Activated CD4-positive, alpha-beta T cell treated with anti-CD3 and anti-CD28 coated beads for 36 hours (primary cell): Measurements from ENCODE around the gene FXYD1. TPM values are rescaled to one million over a fixed set of nuclear protein-coding genes. Genes with fewer than 3 reads are reported as not detected.

ENCODE experiments used
- ATAC-seq: fragments of 200-7000 bp; cut with Tn5 transposase; one replicate; pipeline ENCODE4 v1.10.0; 2021; ENCODE audit warnings: mild to moderate bottlenecking, moderate library complexity
- CTCF ChIA-PET: fragments of 350-600 bp; sonication (Branson Sonifier 250); formaldehyde crosslinking; loops from one replicate; lab custom pipeline; 2021; ENCODE audit warnings: antibody characterized with exemption; lab: Charles Lee
- POLR2A ChIA-PET: fragments of 350-600 bp; sonication (Branson Sonifier 250); formaldehyde crosslinking; loops from one replicate; lab custom pipeline; 2021; ENCODE audit warnings: antibody characterized with exemption, inconsistent platforms; lab: Charles Lee
- DNase-seq: peaks from one replicate; pipeline ENCODE4 v3.0.0-alpha.2; 2020
- H3K27ac Mint-ChIP-seq: one replicate; pipeline ENCODE4 v1.8.0; 2021; ENCODE audit warnings: mixed read lengths
- H3K27me3 Mint-ChIP-seq: one replicate; pipeline ENCODE4 v1.8.0; 2021; ENCODE audit warnings: mixed read lengths
- H3K36me3 Mint-ChIP-seq: one replicate; pipeline ENCODE4 v1.8.0; 2021; ENCODE audit warnings: low read depth, mixed read lengths
- H3K4me1 Mint-ChIP-seq: one replicate; pipeline ENCODE4 v1.8.0; 2021; ENCODE audit warnings: mixed read lengths
- H3K4me3 Mint-ChIP-seq: one replicate; pipeline ENCODE4 v1.8.0; 2021; ENCODE audit warnings: mild to moderate bottlenecking, moderate library complexity, mixed read lengths
- H3K9me3 Mint-ChIP-seq: one replicate; pipeline ENCODE4 v1.8.0; 2021; ENCODE audit warnings: low read depth, mixed read lengths
- intact Hi-C, 2 experiments: fragments of 100-400 bp; cut with DNase I in 1 of 2; cut with micrococcal nuclease in 1 of 2; formaldehyde crosslinking; loops; one replicate each; pipeline versions ENCODE4 v1.14.2 to v1.15.1; 2022 to 2024; cut with DNase I, micrococcal nuclease
- total RNA-seq, 2 experiments: library from RNA; stranded (reverse); gene quantifications; one replicate each; pipeline ENCODE4 v1.2.3, GENCODE V29; 2021

Gene FXYD1
- total RNA-seq, 2 experiments from 2014 or later, result 1.9 to 2.4 TPM

DNA sequence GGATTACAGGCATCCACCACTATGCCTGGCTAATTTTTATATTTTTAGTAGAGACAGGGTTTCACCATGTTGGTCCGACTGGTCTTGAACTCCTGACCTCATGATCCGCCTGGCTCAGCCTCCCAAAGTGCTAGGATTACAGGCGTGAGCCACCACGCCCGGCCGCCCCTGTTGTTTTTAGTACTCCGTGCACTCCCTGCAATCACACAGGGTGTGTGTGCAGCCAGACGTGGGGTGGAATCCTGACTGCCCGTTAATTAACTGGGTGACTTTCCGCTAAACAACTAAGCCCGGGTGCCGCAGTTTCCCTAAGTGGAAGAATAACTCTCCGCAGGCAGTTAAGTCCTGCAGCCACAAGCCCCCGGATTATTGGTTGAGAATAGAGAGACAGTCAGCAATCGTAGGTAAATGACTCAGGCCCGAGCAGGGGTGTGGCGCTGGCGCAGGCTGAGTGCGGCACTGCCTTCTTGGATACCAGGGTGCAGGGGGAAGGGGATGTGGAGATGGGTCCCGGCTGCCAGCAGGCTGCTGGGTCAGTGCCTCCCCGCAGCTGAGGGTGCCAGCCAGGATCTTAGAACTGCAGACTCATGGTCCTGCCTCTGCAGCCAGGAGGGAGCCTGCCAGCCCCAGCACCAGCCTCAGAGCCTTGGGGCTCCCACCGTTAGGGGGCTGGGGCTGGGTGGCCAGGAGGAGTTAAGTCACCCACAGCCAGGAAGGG, 29.1 kb upstream of the FXYD1 start:
- no peak for ATAC-seq
- intact Hi-C loops, result no loop called here
- Mint-ChIP-seq H3K36me3 (no peaks in the 10 kb centered on the region), H3K4me3 (no peak overlapping the region), H3K4me1 (peaks cover 8% of the 10 kb centered on the region), H3K9me3 (peaks cover 4% of the 10 kb centered on the region), H3K27ac (no peak overlapping the region), H3K27me3 (no peaks in the 10 kb centered on the region)
- ChIA-PET POLR2A (no interaction called here), CTCF (no interaction called here)
- DNase-seq, result no peak

GRCh38 chr19:35110974-35111373, 27.6 kb upstream of the FXYD1 start:
- peaks cover 4% of the 10 kb centered on the region for H3K9me3 Mint-ChIP-seq
- ATAC-seq (no peak), DNase-seq (no peak)
- no peaks in the 10 kb centered on the region for H3K36me3 Mint-ChIP-seq
- H3K27ac Mint-ChIP-seq, result no peak overlapping the region
- no peak overlapping the region for H3K4me3 Mint-ChIP-seq
- no peaks in the 10 kb centered on the region for H3K27me3 Mint-ChIP-seq
- intact Hi-C loops, result no loop called here
- ChIA-PET CTCF (interaction anchor here (1.5 kb wide), 1 partner anchor 25 kb away, joined by 3 read pairs; no protein-coding TSS in a partner anchor), POLR2A (interaction anchor here (0.6 kb wide), 1 partner anchor 11 kb away, joined by 3 read pairs; no protein-coding TSS in a partner anchor)
- H3K4me1 Mint-ChIP-seq, result peaks cover 12% of the 10 kb centered on the region

- Mint-ChIP-seq H3K27ac (no peak overlapping the region), H3K4me1 (peaks cover 6% of the 10 kb centered on the region), H3K36me3 (no peaks in the 10 kb centered on the region), H3K4me3 (no peak overlapping the region), H3K9me3 (no peaks in the 10 kb centered on the region), H3K27me3 (no peaks in the 10 kb centered on the region)
- intact Hi-C loops, result no loop called here
- DNase-seq (no peak), ATAC-seq (no peak)
- POLR2A ChIA-PET, result no interaction called here
- CTCF ChIA-PET, result no interaction called here
These were observed 25.5 kb upstream of the FXYD1 start for GRCh38 chr19:35112995-35113688.

- Mint-ChIP-seq H3K4me3 (no peak overlapping the region), H3K27me3 (no peaks in the 10 kb centered on the region)
- peak; percentile 80 for DNase-seq
These were observed 24.1 kb upstream of the FXYD1 start for GRCh38 chr19:35114353-35115176.

DNA sequence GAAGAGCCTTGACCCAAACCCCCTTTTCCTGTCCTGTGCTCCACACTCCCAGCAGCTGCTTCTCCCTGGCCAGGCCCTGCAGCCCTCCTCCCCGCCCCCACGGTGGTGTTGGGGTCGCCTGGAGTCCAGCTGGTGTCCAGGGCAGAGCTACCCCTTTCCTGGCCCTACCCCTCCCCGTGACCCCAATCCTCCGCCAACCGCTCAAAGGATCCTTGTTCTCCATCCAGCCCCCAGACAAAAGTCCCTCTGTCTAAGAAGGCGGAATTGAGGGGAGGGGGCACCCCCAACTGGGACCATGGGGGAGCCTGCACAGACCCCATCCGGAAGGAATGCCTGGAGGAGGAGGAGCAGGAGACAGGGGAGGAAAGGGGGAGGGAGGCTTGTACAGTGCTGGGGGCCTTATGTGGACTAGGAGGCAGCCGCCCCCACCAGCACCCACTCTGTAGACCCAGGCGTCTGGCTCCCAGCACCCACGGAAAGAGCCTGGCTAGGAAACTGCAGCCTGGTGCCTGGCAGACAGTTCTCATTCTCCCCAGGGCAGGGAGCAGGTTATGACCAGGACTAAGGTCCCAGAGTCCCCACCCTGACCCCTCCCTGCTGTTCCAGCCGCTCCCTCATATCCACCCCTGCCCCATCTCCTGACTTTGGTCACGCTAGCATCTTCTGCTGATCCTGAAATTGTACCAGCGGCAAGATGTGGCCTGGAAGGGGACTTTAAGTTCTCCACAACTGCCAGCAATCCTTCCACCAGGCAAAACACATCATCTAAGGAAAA, 23.3 kb upstream of the FXYD1 start, which contains the start of gene FXYD3:
Gene FXYD3 (plus strand): TSS at position 647 of the 775 bp plus-strand sequence. CDS start 3,554 bp downstream, outside the sequence.
- Mint-ChIP-seq H3K36me3 (no peaks in the 10 kb centered on the region), H3K4me3 (no peak within 1 kb of the TSS), H3K27me3 (no peaks in the 10 kb centered on the region), H3K27ac (no peak within 1 kb of the TSS), H3K9me3 (no peaks in the 10 kb centered on the region), H3K4me1 (peaks cover 6% of the 10 kb centered on the region)
- CTCF ChIA-PET, result interaction anchor here (0.7 to 2.1 kb wide), 7 partner anchors 9 to 199 kb away, joined by 3 to 8 read pairs (median 4); no protein-coding TSS in a partner anchor
- ATAC-seq, result no peak
- POLR2A ChIA-PET, result no interaction called here
- intact Hi-C loops, result no loop called here
- no peak for DNase-seq

More at GRCh38 chr19:35114353-35115176, 24.1 kb upstream of the FXYD1 start:
- Mint-ChIP-seq H3K4me1 (peaks cover 6% of the 10 kb centered on the region), H3K36me3 (no peaks in the 10 kb centered on the region), H3K27ac (no peak overlapping the region), H3K9me3 (no peaks in the 10 kb centered on the region)
- ChIA-PET POLR2A (no interaction called here), CTCF (interaction anchor here (0.6 to 1.0 kb wide), 8 partner anchors 10 to 529 kb away, joined by 3 to 8 read pairs (median 3); no protein-coding TSS in a partner anchor)
- ATAC-seq, result peak; percentile 90
- intact Hi-C loops, result loop anchor here in 1 of 2 experiments (1.0 kb wide), 1 partner anchor 27 kb away; no protein-coding TSS in a partner anchor

- intact Hi-C loops, result no loop called here
- Mint-ChIP-seq H3K9me3 (no peaks in the 10 kb centered on the region), H3K27ac (no peak overlapping the region), H3K36me3 (no peaks in the 10 kb centered on the region), H3K4me1 (peaks cover 6% of the 10 kb centered on the region), H3K27me3 (no peaks in the 10 kb centered on the region), H3K4me3 (no peak overlapping the region)
- ATAC-seq (no peak), DNase-seq (no peak)
- POLR2A ChIA-PET, result no interaction called here
- CTCF ChIA-PET, result interaction anchor here (1.1 to 2.5 kb wide), 4 partner anchors 12 to 154 kb away, joined by 3 to 7 read pairs (median 6); no protein-coding TSS in a partner anchor
These were observed 22.4 kb upstream of the FXYD1 start for GRCh38 chr19:35116072-35116801.

GRCh38 chr19:35117116-35117515, 21.5 kb upstream of the FXYD1 start:
- no peak overlapping the region for H3K4me3 Mint-ChIP-seq

GRCh38 chr19:35117799-35118198, 20.8 kb upstream of the FXYD1 start:
- ATAC-seq, result no peak
- DNase-seq, result no peak
- no peaks in the 10 kb centered on the region for H3K27me3 Mint-ChIP-seq
- ChIA-PET POLR2A (no interaction called here), CTCF (interaction anchor here (0.6 to 2.5 kb wide), 5 partner anchors 24 to 106 kb away, joined by 3 to 7 read pairs (median 5); no protein-coding TSS in a partner anchor)
- no peak overlapping the region for H3K27ac Mint-ChIP-seq
- H3K4me1 Mint-ChIP-seq, result peaks cover 6% of the 10 kb centered on the region
- no peak overlapping the region for H3K4me3 Mint-ChIP-seq
- intact Hi-C loops, result no loop called here
- no peaks in the 10 kb centered on the region for H3K9me3 Mint-ChIP-seq
- no peaks in the 10 kb centered on the region for H3K36me3 Mint-ChIP-seq

More at GRCh38 chr19:35117116-35117515, 21.5 kb upstream of the FXYD1 start:
- H3K4me1 Mint-ChIP-seq, result peaks cover 6% of the 10 kb centered on the region
- no peak for DNase-seq
- no peaks in the 10 kb centered on the region for H3K36me3 Mint-ChIP-seq
- no peak for ATAC-seq
- intact Hi-C loops, result no loop called here
- no peaks in the 10 kb centered on the region for H3K9me3 Mint-ChIP-seq
- POLR2A ChIA-PET, result no interaction called here
- CTCF ChIA-PET, result interaction anchor here (0.9 to 2.5 kb wide), 5 partner anchors 11 to 153 kb away, joined by 3 to 7 read pairs (median 5); no protein-coding TSS in a partner anchor
- H3K27ac Mint-ChIP-seq, result no peak overlapping the region
- no peaks in the 10 kb centered on the region for H3K27me3 Mint-ChIP-seq

DNA sequence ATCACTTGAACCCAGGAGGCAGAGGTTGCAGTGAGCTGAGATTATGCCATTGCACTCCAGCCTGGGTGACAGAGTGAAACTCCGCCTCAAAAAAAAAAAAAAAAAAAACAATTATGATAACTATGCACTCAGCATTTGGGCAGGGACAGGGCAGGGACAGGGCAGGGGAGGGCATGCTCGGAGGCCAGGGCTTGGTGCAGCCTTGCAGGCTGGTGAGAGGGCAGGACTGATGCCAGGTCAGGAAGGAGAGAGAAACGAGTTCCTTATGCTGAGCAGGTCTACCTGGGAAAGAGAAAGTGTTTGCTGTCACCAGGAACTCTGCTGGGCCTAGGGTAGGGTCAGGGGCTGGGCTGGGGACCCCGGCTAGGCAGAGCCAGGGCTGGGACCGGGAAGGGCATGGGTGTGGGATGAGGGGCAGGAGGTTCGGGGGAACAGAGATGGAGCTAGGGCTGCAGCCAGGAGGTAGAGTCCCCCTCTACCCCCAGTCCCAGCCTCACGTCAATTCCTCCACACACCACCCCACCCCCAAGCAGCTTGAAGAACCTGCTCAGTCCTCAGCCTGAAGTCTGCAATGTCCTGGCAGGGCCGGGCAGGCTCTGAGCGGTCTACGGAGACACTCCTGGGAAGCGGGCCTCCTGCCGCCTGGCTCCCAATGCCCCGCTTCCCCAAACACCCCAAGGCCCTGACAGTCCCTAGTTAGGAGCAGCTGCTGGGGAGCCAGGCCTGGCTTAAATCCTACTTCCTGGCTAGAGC, 20.2 kb upstream of the FXYD1 start:
- Mint-ChIP-seq H3K36me3 (no peaks in the 10 kb centered on the region), H3K27me3 (no peaks in the 10 kb centered on the region), H3K9me3 (no peaks in the 10 kb centered on the region), H3K27ac (no peak overlapping the region), H3K4me3 (no peak overlapping the region), H3K4me1 (peaks cover 6% of the 10 kb centered on the region)
- no peak for DNase-seq
- intact Hi-C loops, result no loop called here
- ChIA-PET CTCF (interaction anchor here (0.6 to 2.5 kb wide), 3 partner anchors 23 to 107 kb away, joined by 4 to 7 read pairs (median 5); no protein-coding TSS in a partner anchor), POLR2A (no interaction called here)
- no peak for ATAC-seq
